Effector memory CD8-positive, alpha-beta T cell (primary cell): Measurements from ENCODE around the gene GLIPR2.
A peak's percentile ranks its signal among the peaks of the same experiment; 100 is the strongest.

Source experiments
- ATAC-seq: fragments of 150-1000 bp; cut with Tn5 transposase; replicated peaks from 2 replicates; pipeline ENCODE4 v1.10.0; 2021; ENCODE audit warnings: mild to moderate bottlenecking, moderate library complexity
- DNase-seq, 3 experiments: peaks; one replicate each; pipeline ENCODE4 v3.0.0; 2021
- H3K27ac Mint-ChIP-seq, 2 donors: one replicate each; pipeline ENCODE4 v1.8.0; 2022; ENCODE audit warnings: mild to moderate bottlenecking in 2 of 2, mixed read lengths in 2 of 2, moderate library complexity in 2 of 2
- H3K27me3 Mint-ChIP-seq, 2 donors: one replicate each; pipeline ENCODE4 v1.8.0; 2022; ENCODE audit warnings: mixed read lengths in 2 of 2
- H3K36me3 Mint-ChIP-seq: one replicate; pipeline ENCODE4 v1.8.0; 2022; ENCODE audit warnings: mild to moderate bottlenecking, moderate library complexity, mixed read lengths; ENCODE audit not compliant: insufficient read depth
- H3K4me1 Mint-ChIP-seq, 2 donors: one replicate each; pipeline ENCODE4 v1.8.0; 2022; ENCODE audit warnings: low read depth in 2 of 2, mixed read lengths in 2 of 2
- H3K4me3 Mint-ChIP-seq, 2 donors: one replicate each; pipeline ENCODE4 v1.8.0; 2022; ENCODE audit warnings: mild to moderate bottlenecking in 2 of 2, mixed read lengths in 2 of 2, moderate library complexity in 2 of 2
- H3K9me3 Mint-ChIP-seq, 2 donors: one replicate each; pipeline ENCODE4 v1.8.0; 2022; ENCODE audit warnings: mixed read lengths in 2 of 2

The GLIPR2 gene

GRCh38 chr9:36188212-36188611, 51.7 kb downstream of the GLIPR2 start:
- ATAC-seq (no peak), DNase-seq (no peak)
- no peaks in the 10 kb centered on the region for H3K27me3 Mint-ChIP-seq
- no peak overlapping the region for H3K4me3 Mint-ChIP-seq
- peaks cover 23 to 29% of the 10 kb centered on the region in 2 donors for H3K4me1 Mint-ChIP-seq
- H3K27ac Mint-ChIP-seq: no peak overlapping the region
- peaks cover 5% of the 10 kb centered on the region for H3K36me3 Mint-ChIP-seq
- H3K9me3 Mint-ChIP-seq: no peaks in the 10 kb centered on the region

- H3K27me3 Mint-ChIP-seq: no peaks in the 10 kb centered on the region
- DNase-seq: no peak
- H3K4me1 Mint-ChIP-seq: peaks cover 41 to 46% of the 10 kb centered on the region in 2 donors
- peaks cover 10% of the 10 kb centered on the region for H3K36me3 Mint-ChIP-seq
- no peak for ATAC-seq
- H3K27ac Mint-ChIP-seq: peak overlapping the region; percentile 83 to 87
- H3K4me3 Mint-ChIP-seq: peak overlapping the region; percentile 85 to 93
- no peaks in the 10 kb centered on the region for H3K9me3 Mint-ChIP-seq
Measured at GRCh38 chr9:36189976-36190375, 53.4 kb downstream of the GLIPR2 start.

- Mint-ChIP-seq H3K36me3 (peaks cover 17% of the 10 kb centered on the region), H3K9me3 (no peaks in the 10 kb centered on the region), H3K4me1 (peaks cover 47 to 48% of the 10 kb centered on the region in 2 donors)
Measured at GRCh38 chr9:36190388-36191289, 54.1 kb downstream of the GLIPR2 start, which contains the start of gene CLTA. Gene CLTA, plus strand, starts transcription at chr9:36190921. Its CDS starts 136 bp downstream, at chr9:36191057.

GRCh38 chr9:36191290-36191645, 54.7 kb downstream of the GLIPR2 start:
- H3K4me3 Mint-ChIP-seq: peak overlapping the region; percentile 85 to 93
- H3K36me3 Mint-ChIP-seq: peaks cover 19% of the 10 kb centered on the region
- H3K27me3 Mint-ChIP-seq: no peaks in the 10 kb centered on the region
- DNase-seq: peak; percentile 25 to 35 (median 31)
- H3K27ac Mint-ChIP-seq: peak overlapping the region; percentile 83 to 87
- peaks cover 47 to 48% of the 10 kb centered on the region in 2 donors for H3K4me1 Mint-ChIP-seq
- no peaks in the 10 kb centered on the region for H3K9me3 Mint-ChIP-seq
- peak; percentile 26 for ATAC-seq

More at GRCh38 chr9:36190388-36191289, 54.1 kb downstream of the GLIPR2 start, which contains the start of gene CLTA:
- Mint-ChIP-seq H3K27ac (peak within 1 kb of the TSS; percentile 83 to 87), H3K27me3 (no peaks in the 10 kb centered on the region), H3K4me3 (peak within 1 kb of the TSS; percentile 85 to 93)
- peak; percentile 89 to 92 (median 91) for DNase-seq
- peak; percentile 95 for ATAC-seq

- peaks cover 47 to 48% of the 10 kb centered on the region in 2 donors for H3K4me1 Mint-ChIP-seq
Measured at GRCh38 chr9:36191686-36192085, 55.2 kb downstream of the GLIPR2 start.

GRCh38 chr9:36192196-36192595, 55.7 kb downstream of the GLIPR2 start:
- ATAC-seq: no peak

More at GRCh38 chr9:36191686-36192085, 55.2 kb downstream of the GLIPR2 start:
- Mint-ChIP-seq H3K4me3 (peak overlapping the region; percentile 85 to 93), H3K27ac (peak overlapping the region; percentile 83 to 87), H3K9me3 (no peaks in the 10 kb centered on the region), H3K36me3 (peaks cover 23% of the 10 kb centered on the region), H3K27me3 (no peaks in the 10 kb centered on the region)
- DNase-seq: no peak
- ATAC-seq: no peak

GRCh38 chr9:36193023-36193422, 56.5 kb downstream of the GLIPR2 start:
- H3K9me3 Mint-ChIP-seq: no peaks in the 10 kb centered on the region
- peak overlapping the region; percentile 85 to 93 for H3K4me3 Mint-ChIP-seq
- H3K27ac Mint-ChIP-seq: peak overlapping the region; percentile 71 to 87
- H3K36me3 Mint-ChIP-seq: peaks cover 26% of the 10 kb centered on the region
- H3K27me3 Mint-ChIP-seq: no peaks in the 10 kb centered on the region
- ATAC-seq: no peak
- H3K4me1 Mint-ChIP-seq: peaks cover 42 to 49% of the 10 kb centered on the region in 2 donors
- DNase-seq: no peak

More at GRCh38 chr9:36192196-36192595, 55.7 kb downstream of the GLIPR2 start:
- no peaks in the 10 kb centered on the region for H3K27me3 Mint-ChIP-seq
- peak overlapping the region in 1 of 2 donors; percentile 87 for H3K27ac Mint-ChIP-seq
- no peaks in the 10 kb centered on the region for H3K9me3 Mint-ChIP-seq
- no peak for DNase-seq
- peaks cover 26% of the 10 kb centered on the region for H3K36me3 Mint-ChIP-seq
- H3K4me1 Mint-ChIP-seq: peaks cover 47 to 48% of the 10 kb centered on the region in 2 donors
- peak overlapping the region; percentile 85 to 93 for H3K4me3 Mint-ChIP-seq

GRCh38 chr9:36194326-36195000, 57.9 kb downstream of the GLIPR2 start:
- H3K4me3 Mint-ChIP-seq: peak overlapping the region; percentile 44 to 93
- DNase-seq (no peak), ATAC-seq (no peak)

GRCh38 chr9:36204906-36205547, 68.5 kb downstream of the GLIPR2 start:
- peaks cover 21 to 40% of the 10 kb centered on the region in 2 donors for H3K4me1 Mint-ChIP-seq
- H3K27me3 Mint-ChIP-seq: no peaks in the 10 kb centered on the region
- no peak overlapping the region for H3K4me3 Mint-ChIP-seq
- H3K27ac Mint-ChIP-seq: peak overlapping the region; percentile 26 to 72
- DNase-seq (no peak), ATAC-seq (no peak)
- H3K9me3 Mint-ChIP-seq: no peaks in the 10 kb centered on the region
- peaks cover 95% of the 10 kb centered on the region for H3K36me3 Mint-ChIP-seq

More at GRCh38 chr9:36194326-36195000, 57.9 kb downstream of the GLIPR2 start:
- H3K27ac Mint-ChIP-seq: peak overlapping the region; percentile 71 to 79
- no peaks in the 10 kb centered on the region for H3K27me3 Mint-ChIP-seq
- H3K36me3 Mint-ChIP-seq: peaks cover 35% of the 10 kb centered on the region
- H3K9me3 Mint-ChIP-seq: no peaks in the 10 kb centered on the region
- H3K4me1 Mint-ChIP-seq: peaks cover 38 to 47% of the 10 kb centered on the region in 2 donors

- DNase-seq (no peak), ATAC-seq (no peak)
- H3K27ac Mint-ChIP-seq: peak overlapping the region; percentile 69 to 88
- peaks cover 27 to 54% of the 10 kb centered on the region in 2 donors for H3K4me1 Mint-ChIP-seq
- H3K36me3 Mint-ChIP-seq: peaks cover 91% of the 10 kb centered on the region
- no peaks in the 10 kb centered on the region for H3K27me3 Mint-ChIP-seq
- no peaks in the 10 kb centered on the region for H3K9me3 Mint-ChIP-seq
- H3K4me3 Mint-ChIP-seq: no peak overlapping the region
Measured at GRCh38 chr9:36207016-36207415, 70.5 kb downstream of the GLIPR2 start.

GRCh38 chr9:36207546-36208012, 71.0 kb downstream of the GLIPR2 start:
- Mint-ChIP-seq H3K4me1 (peaks cover 27 to 56% of the 10 kb centered on the region in 2 donors), H3K36me3 (peaks cover 86% of the 10 kb centered on the region), H3K27ac (peak overlapping the region; percentile 82 to 88)

GRCh38 chr9:36208521-36209253, 72.2 kb downstream of the GLIPR2 start:
- H3K36me3 Mint-ChIP-seq: peaks cover 78% of the 10 kb centered on the region
- H3K4me3 Mint-ChIP-seq: no peak overlapping the region
- H3K9me3 Mint-ChIP-seq: no peaks in the 10 kb centered on the region
- ATAC-seq: no peak
- DNase-seq: no peak
- peak overlapping the region; percentile 82 to 88 for H3K27ac Mint-ChIP-seq
- no peaks in the 10 kb centered on the region for H3K27me3 Mint-ChIP-seq
- H3K4me1 Mint-ChIP-seq: peaks cover 32 to 57% of the 10 kb centered on the region in 2 donors

More at GRCh38 chr9:36207546-36208012, 71.0 kb downstream of the GLIPR2 start:
- DNase-seq: no peak
- H3K27me3 Mint-ChIP-seq: no peaks in the 10 kb centered on the region
- H3K9me3 Mint-ChIP-seq: no peaks in the 10 kb centered on the region
- no peak overlapping the region for H3K4me3 Mint-ChIP-seq
- no peak for ATAC-seq
